GM23248 (cell line): Measurements from ENCODE around the gene LGI4. TPM values are rescaled to one million over a fixed set of nuclear protein-coding genes. Genes with fewer than 3 reads are reported as not detected.

Experiments
- DNase-seq: peaks from one replicate; pipeline ENCODE4 v3.0.0-alpha.2; 2015
- H2AFZ ChIP-seq: fragments of 200-600 bp; sonication (generic); 2 replicates; pipeline ENCODE4 v1.6.1; 2016; ENCODE audit warnings: antibody characterized with exemption
- H3F3A ChIP-seq: fragments of 200-600 bp; sonication (generic); 2 replicates; pipeline ENCODE4 v1.6.1; 2016; ENCODE audit warnings: mild to moderate bottlenecking, antibody characterized with exemption, mixed run types; ENCODE audit not compliant: insufficient read depth
- H3K27ac ChIP-seq: fragments of 200-600 bp; sonication (generic); 2 replicates; pipeline ENCODE4 v1.5.1; 2016; ENCODE audit warnings: mild to moderate bottlenecking
- H3K27me3 ChIP-seq: fragments of 200-600 bp; sonication (generic); replicated peaks from 2 replicates; pipeline ENCODE4 v1.6.1; 2016; ENCODE audit warnings: mild to moderate bottlenecking; ENCODE audit not compliant: insufficient read depth
- H3K36me3 ChIP-seq: fragments of 200-600 bp; sonication (generic); 2 replicates; pipeline ENCODE4 v1.6.1; 2016; ENCODE audit warnings: low read depth, mild to moderate bottlenecking
- H3K4me1 ChIP-seq: fragments of 200-600 bp; sonication (generic); 2 replicates; pipeline ENCODE4 v1.6.1; 2016; ENCODE audit warnings: mild to moderate bottlenecking; ENCODE audit not compliant: insufficient read depth
- H3K4me2 ChIP-seq: fragments of 200-600 bp; sonication (generic); one replicate; pipeline ENCODE4 v1.6.1; 2016; ENCODE audit warnings: mild to moderate bottlenecking; ENCODE audit not compliant: unreplicated experiment
- H3K4me3 ChIP-seq: fragments of 200-600 bp; sonication (generic); 2 replicates; pipeline ENCODE4 v1.5.1; 2016; ENCODE audit warnings: mild to moderate bottlenecking
- H3K79me2 ChIP-seq: fragments of 200-600 bp; sonication (generic); 2 replicates; pipeline ENCODE4 v1.6.1; 2016; ENCODE audit warnings: mild to moderate bottlenecking; ENCODE audit not compliant: insufficient read depth
- H3K9ac ChIP-seq: fragments of 200-600 bp; sonication (generic); 2 replicates; pipeline ENCODE4 v1.6.1; 2016; ENCODE audit warnings: mild to moderate bottlenecking
- H3K9me2 ChIP-seq: fragments of 200-600 bp; sonication (generic); 2 replicates; pipeline ENCODE4 v1.6.1; 2016; ENCODE audit warnings: mixed run types, mild to moderate bottlenecking, moderate library complexity; ENCODE audit not compliant: insufficient read depth
- H3K9me3 ChIP-seq: fragments of 200-600 bp; sonication (generic); one replicate; pipeline ENCODE4 v1.6.1; 2017; ENCODE audit warnings: low read depth
- H4K20me1 ChIP-seq: fragments of 200-600 bp; sonication (generic); 2 replicates; pipeline ENCODE4 v1.6.0; 2016; ENCODE audit not compliant: insufficient read depth
- EZH2 ChIP-seq: fragments of 200-600 bp; sonication (generic); IDR thresholded peaks from 2 replicates; pipeline ENCODE4 v1.6.1; 2018; ENCODE audit warnings: antibody characterized with exemption, mild to moderate bottlenecking; ENCODE audit not compliant: insufficient read depth, poor library complexity, severe bottlenecking
- EZH2phosphoT487 ChIP-seq: fragments of 200-600 bp; sonication (generic); IDR thresholded peaks from 2 replicates; pipeline ENCODE4 v1.6.1; 2018; ENCODE audit warnings: antibody characterized with exemption, moderate library complexity, mild to moderate bottlenecking, low read depth; ENCODE audit not compliant: insufficient read depth
- WGBS, 2 experiments: methylation state at CpG; one replicate each; pipeline ENCODE4 v1.1.6; 2015 to 2017; ENCODE audit warnings: low lambda C conversion rate in 2 of 2, low coverage in 1 of 2; ENCODE audit errors: missing lambda C conversion rate in 2 of 2; 5-methylcytosine and 5-hydroxymethylcytosine counted together
- in situ Hi-C: fragments of 300-500 bp; cut with MboI; formaldehyde crosslinking; loops from 2 replicates; pipeline ENCODE4 v1.15.0; 2020
- polyA plus RNA-seq: library from polyadenylated mRNA; unstranded; fragments of >200 nt; fragmentation: Nextera tagmentation; extraction: Ambion mirVana; gene quantifications from 2 replicates; pipeline ENCODE4 v1.2.1, GENCODE V29; 2016
- total RNA-seq: library from RNA; depleted of rRNA; stranded (reverse); fragments of >200 nt; shearing (Covaris generic); gene quantifications from 2 replicates; pipeline ENCODE4 v1.2.3, GENCODE V29; 2014

The LGI4 gene
- total and polyA plus RNA-seq, 2 experiments from 2014 or later = 0.06 to 0.86 TPM

DNA sequence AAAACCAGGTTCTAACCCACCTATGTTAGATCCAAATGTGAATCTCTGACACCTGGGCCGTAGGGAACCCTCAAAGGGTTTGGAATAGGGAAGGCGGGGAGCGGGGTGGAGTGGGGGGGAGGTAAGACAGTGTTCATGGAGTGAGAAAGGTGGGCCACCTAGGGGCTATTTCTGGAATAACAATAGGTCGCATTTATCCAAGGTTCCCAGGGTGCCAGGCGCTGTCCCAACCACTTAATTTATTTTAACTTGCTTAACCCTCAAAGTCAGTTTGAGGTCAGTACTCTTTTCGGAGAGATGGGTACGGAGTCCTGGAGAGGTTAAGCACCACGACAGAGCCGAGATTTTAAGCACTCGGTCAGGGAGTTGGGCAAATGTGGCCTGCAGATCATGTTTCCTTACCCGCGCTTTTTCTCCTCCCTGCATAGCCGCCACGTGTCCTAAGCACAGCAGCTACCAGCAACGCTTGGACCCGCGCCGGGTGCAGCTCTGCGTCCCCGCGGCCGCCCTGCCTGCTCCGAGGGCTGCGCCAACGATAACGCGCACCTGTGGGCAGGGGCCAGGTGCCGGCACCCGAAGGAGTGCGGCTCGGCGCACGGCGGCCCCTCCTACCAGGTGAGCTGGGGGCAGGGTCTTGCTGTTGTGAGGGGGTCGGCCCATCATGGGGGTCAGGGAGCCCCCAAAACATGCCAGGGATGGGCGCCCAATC is 44.2 kb downstream of the LGI4 start:
- peak overlapping the region; percentile 56 for H3K4me2 ChIP-seq
- H3F3A ChIP-seq = peaks cover 8% of the 10 kb centered on the region
- WGBS, 2 experiments = 2 to 3% methylated on average over 36 of the region's 36 CpGs
- H3K4me1 ChIP-seq = peaks cover 15% of the 10 kb centered on the region
- H3K27me3 ChIP-seq = no peaks in the 10 kb centered on the region
- no peaks in the 10 kb centered on the region for H3K36me3 ChIP-seq
- in situ Hi-C loops = no loop called here
- no peaks in the 10 kb centered on the region for H3K9me3 ChIP-seq
- H4K20me1 ChIP-seq = no peaks in the 10 kb centered on the region
- H3K9ac ChIP-seq = 0 out of 2 replicates have a peak overlapping the region, but pooled peaks have one; percentile 23
- peak overlapping the region; percentile 37 for H3K4me3 ChIP-seq
- H3K79me2 ChIP-seq = no peaks in the 10 kb centered on the region
- TF ChIP-seq EZH2phosphoT487 (no peak), EZH2 (no peak)
- peak overlapping the region; percentile 79 for H2AFZ ChIP-seq
- H3K9me2 ChIP-seq = no peaks in the 10 kb centered on the region
- peak; percentile 73 for DNase-seq
- H3K27ac ChIP-seq = no peak overlapping the region

DNA sequence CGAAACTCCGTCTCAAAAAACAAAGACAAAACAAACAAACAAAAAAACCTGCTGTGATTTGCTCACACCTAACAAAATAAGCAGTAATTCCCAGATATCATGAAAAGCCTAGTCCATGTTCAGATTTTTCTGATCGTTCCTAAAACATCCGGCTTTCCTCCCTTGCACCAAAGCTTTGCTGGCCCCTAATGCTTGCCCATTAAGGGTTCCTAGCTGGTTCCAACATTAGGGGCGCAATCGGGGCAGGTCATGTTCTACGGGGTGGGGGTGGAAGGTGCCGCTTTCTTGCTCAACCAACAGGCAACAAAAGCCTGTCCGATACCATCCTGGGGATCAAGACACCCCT is 44.7 kb downstream of the LGI4 start:
- Histone ChIP-seq H3K79me2 (no peaks in the 10 kb centered on the region), H3K4me2 (no peak overlapping the region), H3K9me2 (no peaks in the 10 kb centered on the region), H3K27me3 (no peaks in the 10 kb centered on the region), H3K27ac (no peak overlapping the region), H4K20me1 (no peaks in the 10 kb centered on the region), H3F3A (peaks cover 8% of the 10 kb centered on the region), H2AFZ (peak overlapping the region; percentile 79), H3K36me3 (no peaks in the 10 kb centered on the region), H3K4me1 (peaks cover 15% of the 10 kb centered on the region), H3K9me3 (no peaks in the 10 kb centered on the region), H3K9ac (no peak overlapping the region), H3K4me3 (no peak overlapping the region)
- WGBS, 2 experiments = 29 to 33% methylated on average over 9 of the region's 9 CpGs
- in situ Hi-C loops = no loop called here
- no peak for DNase-seq
- TF ChIP-seq EZH2 (no peak), EZH2phosphoT487 (no peak)

DNA sequence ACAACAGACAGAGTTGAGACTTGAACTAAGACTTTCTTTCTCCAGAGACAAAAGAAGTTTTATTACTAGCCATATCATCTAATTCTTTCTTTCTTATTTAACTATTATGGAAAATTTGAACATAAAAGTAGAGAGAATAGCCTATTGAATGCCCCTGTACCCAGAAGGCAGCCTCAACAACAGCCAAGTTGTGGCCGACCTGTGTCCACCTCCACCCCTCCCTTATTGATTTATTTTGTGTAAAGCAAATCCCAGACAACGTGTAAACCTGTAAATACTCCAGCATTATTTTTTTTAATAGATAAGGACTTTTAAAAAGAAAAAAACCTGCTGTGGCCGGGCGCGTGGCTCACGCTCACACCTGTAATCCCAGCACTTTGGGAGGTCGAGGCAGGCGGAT is 45.3 kb downstream of the LGI4 start:
- H3K9ac ChIP-seq = no peak overlapping the region
- no peaks in the 10 kb centered on the region for H3K79me2 ChIP-seq
- H4K20me1 ChIP-seq = no peaks in the 10 kb centered on the region
- in situ Hi-C loops = no loop called here
- no peaks in the 10 kb centered on the region for H3K36me3 ChIP-seq
- H3K9me3 ChIP-seq = no peaks in the 10 kb centered on the region
- H2AFZ ChIP-seq = no peak overlapping the region
- no peaks in the 10 kb centered on the region for H3K27me3 ChIP-seq
- H3F3A ChIP-seq = peaks cover 8% of the 10 kb centered on the region
- TF ChIP-seq EZH2phosphoT487 (no peak), EZH2 (no peak)
- H3K27ac ChIP-seq = no peak overlapping the region
- 73 to 77% methylated on average over 8 of the region's 8 CpGs for WGBS, 2 experiments
- no peak overlapping the region for H3K4me2 ChIP-seq
- H3K9me2 ChIP-seq = no peaks in the 10 kb centered on the region
- DNase-seq = no peak
- no peak overlapping the region for H3K4me3 ChIP-seq
- peaks cover 15% of the 10 kb centered on the region for H3K4me1 ChIP-seq

DNA sequence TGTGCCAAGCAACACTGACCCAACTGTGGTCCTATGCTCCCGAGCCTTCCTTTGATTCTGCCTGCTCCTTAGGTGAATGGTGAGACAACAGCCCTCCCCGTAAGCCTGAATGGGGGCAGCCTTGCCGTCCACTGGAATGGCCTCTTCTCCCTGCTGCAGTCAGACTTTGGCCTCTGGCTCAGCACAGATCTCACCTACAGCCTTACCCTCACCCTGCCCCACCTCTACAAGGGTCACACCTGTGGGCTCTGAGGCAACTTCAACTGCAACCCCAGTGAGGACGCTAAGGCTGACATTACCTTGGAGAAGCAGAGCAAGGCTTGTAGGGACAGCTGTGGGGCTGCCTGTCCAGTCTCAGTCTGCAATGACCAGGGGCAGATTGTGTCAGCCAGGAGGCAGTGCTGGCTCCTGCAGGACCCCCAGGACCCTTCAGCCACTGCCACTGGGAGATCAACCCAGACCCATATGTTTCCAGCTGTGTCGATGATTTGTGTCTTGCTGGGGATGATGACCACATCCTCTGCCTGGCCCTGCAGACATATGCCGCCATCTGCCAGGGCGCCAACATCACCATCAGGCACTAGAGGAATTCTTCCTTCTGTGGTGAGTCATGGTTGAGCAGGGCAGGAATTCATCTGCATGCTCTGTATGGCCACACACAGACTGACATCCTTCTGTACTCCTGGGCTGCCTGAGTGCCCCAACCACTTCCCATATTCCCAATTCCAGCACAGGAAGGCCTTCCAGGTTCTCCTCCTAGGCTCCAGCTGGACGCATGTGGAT is 46.5 kb downstream of the LGI4 start:
- peak overlapping the region; percentile 52 for H3K27ac ChIP-seq
- no peak overlapping the region for H3K4me3 ChIP-seq
- WGBS, 2 experiments = 40 to 41% methylated on average over 8 of the region's 8 CpGs
- peaks cover 8% of the 10 kb centered on the region for H3F3A ChIP-seq
- no peak overlapping the region for H3K4me2 ChIP-seq
- DNase-seq = peak; percentile 95
- TF ChIP-seq EZH2 (no peak), EZH2phosphoT487 (no peak)
- no peaks in the 10 kb centered on the region for H3K79me2 ChIP-seq
- no peaks in the 10 kb centered on the region for H3K9me2 ChIP-seq
- in situ Hi-C loops = no loop called here
- no peak overlapping the region for H2AFZ ChIP-seq
- no peaks in the 10 kb centered on the region for H3K9me3 ChIP-seq
- H3K4me1 ChIP-seq = peaks cover 15% of the 10 kb centered on the region
- no peak overlapping the region for H3K9ac ChIP-seq
- no peaks in the 10 kb centered on the region for H3K27me3 ChIP-seq
- no peaks in the 10 kb centered on the region for H3K36me3 ChIP-seq
- H4K20me1 ChIP-seq = no peaks in the 10 kb centered on the region
